A673 (cell line): Measurements from ENCODE around the gene ABR. TPM values are rescaled to one million over a fixed set of nuclear protein-coding genes. Genes with fewer than 3 reads are reported as not detected.

Source experiments
- Bru-seq: library from RNA; stranded (reverse); fragments of 400-500 nt; gene quantifications from one replicate; lab custom pipeline; 2021; lab: Mats Ljungman, UMichigan
- BruChase-seq, 2 experiments: library from RNA; stranded (reverse); fragments of 400-500 nt; gene quantifications; one replicate each; lab custom pipeline; 2021; lab: Mats Ljungman, UMichigan
- BruUV-seq: library from RNA; stranded (reverse); fragments of 400-500 nt; replicated peaks from 2 replicates; lab custom pipeline; 2021; lab: Mats Ljungman, UMichigan
- CTCF ChIA-PET: fragments of 300-600 bp; sonication (Branson Sonifier 250); formaldehyde crosslinking; loops from one replicate; lab custom pipeline; 2022; ENCODE audit warnings: antibody characterized with exemption; lab: Charles Lee
- POLR2A ChIA-PET: fragments of 300-600 bp; sonication (Branson Sonifier 250); formaldehyde crosslinking; loops from one replicate; lab custom pipeline; 2022; ENCODE audit warnings: antibody characterized with exemption; ENCODE audit not compliant: low non-redundant PET; lab: Charles Lee
- DNase-seq: peaks from one replicate; pipeline ENCODE4 v3.0.0-alpha.2; 2015; ENCODE audit warnings: low spot score
- H3K27ac ChIP-seq: fragments of 200-600 bp; sonication (generic); 2 replicates; pipeline ENCODE4 v1.5.1; 2016; ENCODE audit warnings: mixed run types, low read depth, mild to moderate bottlenecking, mixed read lengths, antibody characterized with exemption, low read length; ENCODE audit not compliant: poor library complexity, severe bottlenecking
- H3K27me3 ChIP-seq: fragments of 200-600 bp; sonication (generic); replicated peaks from 2 replicates; pipeline ENCODE4 v1.6.1; 2017; ENCODE audit warnings: mixed run types, low read depth, mild to moderate bottlenecking, mixed read lengths, antibody characterized with exemption, low read length; ENCODE audit not compliant: insufficient read depth, poor library complexity
- H3K36me3 ChIP-seq: fragments of 200-600 bp; sonication (generic); 2 replicates; pipeline ENCODE4 v1.6.1; 2016; ENCODE audit warnings: mixed run types, mild to moderate bottlenecking, mixed read lengths, antibody characterized with exemption, low read length; ENCODE audit not compliant: insufficient read depth, poor library complexity, severe bottlenecking
- H3K4me1 ChIP-seq: fragments of 200-600 bp; sonication (generic); 2 replicates; pipeline ENCODE4 v1.6.1; 2017; ENCODE audit warnings: mixed run types, mild to moderate bottlenecking, mixed read lengths, antibody characterized with exemption, low read length; ENCODE audit not compliant: insufficient read depth, poor library complexity, severe bottlenecking
- H3K4me3 ChIP-seq: fragments of 200-600 bp; sonication (generic); 2 replicates; pipeline ENCODE4 v1.5.1; 2016; ENCODE audit warnings: low read depth, mixed run types, mild to moderate bottlenecking, mixed read lengths, low read length; ENCODE audit not compliant: poor library complexity, severe bottlenecking
- H3K9me3 ChIP-seq: fragments of 200-600 bp; sonication (generic); 2 replicates; pipeline ENCODE4 v1.6.1; 2016; ENCODE audit warnings: mixed run types, low read depth, mild to moderate bottlenecking, mixed read lengths, antibody characterized with exemption, low read length; ENCODE audit not compliant: poor library complexity, severe bottlenecking
- CTCF ChIP-seq: fragments of 300-800, 200-600 bp; sonication (generic); conservative IDR thresholded peaks from 2 replicates; pipeline ENCODE4 v1.5.1; 2017; ENCODE audit warnings: low read depth, mild to moderate bottlenecking, antibody characterized with exemption, low read length, moderate library complexity, mixed read lengths
- EZH2 ChIP-seq: fragments of 200-600 bp; sonication (generic); IDR thresholded peaks from 2 replicates; pipeline ENCODE4 v1.6.1; 2017; ENCODE audit warnings: borderline replicate concordance, low read depth, mild to moderate bottlenecking, mixed read lengths, antibody characterized with exemption, low read length; ENCODE audit not compliant: poor library complexity, severe bottlenecking
- intact Hi-C: fragments of 100-400 bp; cut with micrococcal nuclease; formaldehyde crosslinking; loops from one replicate; pipeline ENCODE4 v1.10.0; 2022; ENCODE audit not compliant: unreplicated experiment
- long read RNA-seq: library from polyadenylated mRNA; stranded (forward); transcript quantifications from one replicate; pipeline ENCODE4 v2.0.0, GENCODE V29; 2022
- total RNA-seq: library from RNA; stranded (reverse); gene quantifications from 2 replicates; pipeline ENCODE4 v1.2.3, GENCODE V29; 2021

The ABR gene
- total RNA-seq (47.6 and 67.9 TPM in 2 replicates), Bru-seq, nascent RNA (percentile 47 among the genes with signal in this experiment), BruChase-seq, experiment 1, labeled RNA remaining after a 2-hour chase (percentile 51 among the genes with signal in this experiment), BruChase-seq, experiment 2, labeled RNA remaining after a 6-hour chase (percentile 62 among the genes with signal in this experiment)
- long read RNA-seq, full-length matches to known transcripts: 14 of 35 reads
- long read RNA-seq, partial matches to known transcripts: 8 of 35 reads
- long read RNA-seq, other reads (novel, unspliced or antisense): 13 of 35 reads

DNA sequence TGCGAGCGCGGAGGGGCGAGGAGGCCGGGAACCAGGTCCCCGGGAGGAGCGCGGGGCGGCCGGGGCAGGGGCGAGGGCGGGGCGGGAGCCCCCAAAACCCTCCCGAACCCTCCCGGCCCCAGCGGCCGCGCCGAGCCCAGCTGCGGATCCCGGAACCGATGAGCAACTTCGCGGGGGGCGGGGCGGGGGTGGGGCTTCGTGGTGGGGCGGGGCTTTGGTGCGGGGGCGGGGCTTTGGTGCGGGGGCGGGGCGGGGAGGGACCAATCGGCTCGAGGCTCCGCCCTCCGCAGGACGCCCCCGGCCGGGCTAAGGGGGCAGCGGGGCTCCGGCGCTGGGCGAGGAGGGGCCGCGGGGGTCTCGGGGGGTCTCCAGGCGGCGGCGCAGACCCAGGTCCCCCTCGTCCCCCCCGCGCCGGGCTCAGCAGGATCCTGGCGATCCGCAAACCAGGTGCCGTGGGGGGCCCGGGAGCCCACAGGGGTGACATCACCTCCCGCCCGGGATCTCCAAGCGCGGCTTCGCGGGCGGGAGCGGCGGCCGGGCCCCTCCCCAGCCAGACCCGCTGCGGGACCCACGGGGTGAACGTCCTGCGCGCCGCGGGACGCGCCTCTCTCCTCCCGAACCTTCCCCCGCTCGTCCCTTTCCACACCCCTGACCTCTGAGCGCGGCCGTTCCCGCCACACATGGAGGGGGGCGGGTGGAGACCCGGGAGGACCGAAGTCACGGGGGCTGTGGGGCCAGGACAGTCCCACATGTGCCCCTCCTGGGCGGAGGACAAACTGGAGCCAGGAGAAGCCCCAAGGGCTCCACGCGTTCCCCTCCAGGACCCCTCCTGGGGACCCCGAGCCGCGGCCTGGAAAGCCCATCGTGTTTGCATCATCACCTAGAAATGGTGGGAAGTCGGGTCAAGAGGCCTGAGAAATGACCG lies at the start of gene ABR:
Gene ABR, minus strand, starts transcription at position 164 of the 925 bp plus-strand sequence. CDS start 254 bp downstream, outside the sequence.
- no peak for TF ChIP-seq CTCF
- TF ChIP-seq EZH2: no peak
- no peaks in the 10 kb centered on the region for H3K9me3 ChIP-seq
- H3K36me3 ChIP-seq: no peaks in the 10 kb centered on the region
- ChIA-PET CTCF (no interaction called here), POLR2A (no interaction called here)
- DNase-seq: no peak
- peak within 1 kb of the TSS; percentile 87 for H3K4me3 ChIP-seq
- H3K4me1 ChIP-seq: peaks cover 26% of the 10 kb centered on the region
- no peak within 1 kb of the TSS for H3K27ac ChIP-seq
- intact Hi-C loops: no loop called here
- H3K27me3 ChIP-seq: no peaks in the 10 kb centered on the region
- no TSS peak for BruUV-seq

- peaks cover 12% of the 10 kb centered on the region for H3K4me1 ChIP-seq
- DNase-seq: peak; percentile 34
- no peaks in the 10 kb centered on the region for H3K9me3 ChIP-seq
- H3K4me3 ChIP-seq: peak overlapping the region; percentile 45
- intact Hi-C loops: no loop called here
- H3K27ac ChIP-seq: no peak overlapping the region
- CTCF ChIA-PET: no interaction called here
- POLR2A ChIA-PET: no interaction called here
- TF ChIP-seq EZH2 (peak; percentile 73), CTCF (no peak)
- H3K27me3 ChIP-seq: peaks cover 46% of the 10 kb centered on the region
- BruUV-seq: no TSS peak
- H3K36me3 ChIP-seq: no peaks in the 10 kb centered on the region
Measured at GRCh38 chr17:1229349-1229899, 49.6 kb upstream of the ABR start.

GRCh38 chr17:1228781-1229348 lies 49.1 kb upstream of the ABR start:
- Histone ChIP-seq H3K27me3 (peaks cover 46% of the 10 kb centered on the region), H3K27ac (no peak overlapping the region), H3K36me3 (no peaks in the 10 kb centered on the region), H3K4me3 (peak overlapping the region; percentile 45), H3K9me3 (no peaks in the 10 kb centered on the region), H3K4me1 (peaks cover 12% of the 10 kb centered on the region)
- ChIA-PET CTCF (no interaction called here), POLR2A (no interaction called here)
- DNase-seq: no peak
- intact Hi-C loops: no loop called here
- TF ChIP-seq CTCF (no peak), EZH2 (peak; percentile 32)
- no TSS peak for BruUV-seq
